GM13976 (cell line): Measurements from ENCODE around the gene CNTFR.

Source experiments
- DNase-seq: peaks from one replicate; pipeline ENCODE4 v3.0.0; 2012; ENCODE audit warnings: low spot score
- in situ Hi-C: fragments of 300-500 bp; cut with MboI; formaldehyde crosslinking; loops from one replicate; pipeline ENCODE4 v1.12.0; 2022; ENCODE audit warnings: low sequenced_read_pairs, mixed read lengths, inconsistent platforms; ENCODE audit not compliant: unreplicated experiment
- TF ChIP-seq, protein P1 (sequence below): IDR thresholded peaks from 2 replicates; pipeline ENCODE4 v1.5.1; 2012; ENCODE audit warnings: borderline replicate concordance, mild to moderate bottlenecking; ENCODE audit not compliant: insufficient read depth; ENCODE audit errors: extremely low read depth, missing control alignments, control extremely low read depth

CNTFR gene

DNA sequence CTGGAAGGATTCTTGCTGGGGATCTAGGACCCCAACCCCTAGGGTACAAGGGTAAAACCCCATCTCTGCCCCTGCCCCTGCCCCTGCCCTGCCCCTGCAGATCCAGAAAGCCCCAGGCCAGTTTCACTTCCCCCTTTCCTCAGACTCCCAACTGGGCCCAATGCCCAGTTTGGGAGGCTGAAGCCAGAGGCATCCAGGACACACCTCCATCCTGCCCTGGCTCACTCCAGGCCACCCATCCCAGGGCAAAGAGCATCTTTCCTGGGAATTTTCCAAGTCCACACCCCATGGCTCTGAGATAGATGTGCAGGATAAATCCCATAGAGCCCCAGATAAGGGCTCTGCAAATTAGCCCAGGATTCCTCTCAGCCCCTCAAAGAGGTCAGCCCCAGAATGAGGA lies 17.4 kb downstream of the CNTFR start:
- in situ Hi-C loops, result no loop called here
- DNase-seq, result no peak
- TF ChIP-seq, protein P1, sequence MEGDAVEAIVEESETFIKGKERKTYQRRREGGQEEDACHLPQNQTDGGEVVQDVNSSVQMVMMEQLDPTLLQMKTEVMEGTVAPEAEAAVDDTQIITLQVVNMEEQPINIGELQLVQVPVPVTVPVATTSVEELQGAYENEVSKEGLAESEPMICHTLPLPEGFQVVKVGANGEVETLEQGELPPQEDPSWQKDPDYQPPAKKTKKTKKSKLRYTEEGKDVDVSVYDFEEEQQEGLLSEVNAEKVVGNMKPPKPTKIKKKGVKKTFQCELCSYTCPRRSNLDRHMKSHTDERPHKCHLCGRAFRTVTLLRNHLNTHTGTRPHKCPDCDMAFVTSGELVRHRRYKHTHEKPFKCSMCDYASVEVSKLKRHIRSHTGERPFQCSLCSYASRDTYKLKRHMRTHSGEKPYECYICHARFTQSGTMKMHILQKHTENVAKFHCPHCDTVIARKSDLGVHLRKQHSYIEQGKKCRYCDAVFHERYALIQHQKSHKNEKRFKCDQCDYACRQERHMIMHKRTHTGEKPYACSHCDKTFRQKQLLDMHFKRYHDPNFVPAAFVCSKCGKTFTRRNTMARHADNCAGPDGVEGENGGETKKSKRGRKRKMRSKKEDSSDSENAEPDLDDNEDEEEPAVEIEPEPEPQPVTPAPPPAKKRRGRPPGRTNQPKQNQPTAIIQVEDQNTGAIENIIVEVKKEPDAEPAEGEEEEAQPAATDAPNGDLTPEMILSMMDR, result no peak

DNA sequence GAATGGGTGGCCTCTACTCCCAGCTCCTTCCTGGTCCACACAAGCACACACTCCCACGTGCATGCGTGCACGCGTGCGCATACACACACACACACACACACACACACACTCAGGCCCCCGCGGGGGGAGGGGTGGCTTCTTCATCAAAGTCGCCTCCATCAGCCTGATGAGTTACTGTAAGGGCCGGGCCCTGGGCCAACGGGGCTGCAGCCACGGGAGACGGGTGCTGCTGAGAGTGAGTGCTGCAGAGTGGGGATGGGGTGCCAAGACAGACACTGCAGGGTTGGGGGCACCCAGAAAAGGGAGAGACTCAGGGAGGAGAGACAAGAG lies 18.1 kb downstream of the CNTFR start:
- in situ Hi-C loops, result no loop called here
- no peak for DNase-seq
- TF ChIP-seq, protein P1, result no peak

DNA sequence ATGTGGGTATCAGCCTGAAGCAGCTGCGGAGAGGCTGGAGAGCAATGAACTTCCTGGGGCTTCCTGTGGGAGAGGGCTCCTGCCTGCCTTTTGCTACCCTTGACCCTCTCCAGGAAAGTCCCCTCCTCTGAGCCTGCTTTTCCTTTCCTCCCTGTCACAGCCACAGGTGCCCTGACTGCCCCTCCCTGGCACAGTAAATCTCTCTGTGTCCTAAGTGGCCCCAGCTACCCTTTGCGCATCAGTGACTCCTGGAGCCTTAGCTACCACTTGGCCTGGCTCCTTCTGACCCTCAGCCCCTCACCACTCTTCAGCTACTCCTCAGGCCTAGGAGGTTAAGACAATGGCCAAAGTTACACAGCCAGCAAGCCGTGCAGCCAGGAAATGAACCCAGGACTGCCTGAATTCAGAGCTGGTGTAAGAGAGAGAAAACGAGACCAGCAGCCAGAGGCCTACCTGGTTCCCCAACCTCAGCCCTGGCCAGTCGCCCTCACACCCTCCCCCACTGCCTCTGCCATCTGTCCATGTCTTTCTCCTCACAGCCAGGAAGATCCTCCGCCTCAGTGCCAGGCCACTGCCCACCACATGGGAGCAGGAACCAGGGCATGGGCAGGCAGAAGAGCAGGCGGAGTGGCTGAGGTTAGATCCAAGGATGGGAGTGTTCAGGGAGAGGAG lies 18.6 kb downstream of the CNTFR start:
- TF ChIP-seq, protein P1, result no peak
- in situ Hi-C loops, result no loop called here
- no peak for DNase-seq

DNA sequence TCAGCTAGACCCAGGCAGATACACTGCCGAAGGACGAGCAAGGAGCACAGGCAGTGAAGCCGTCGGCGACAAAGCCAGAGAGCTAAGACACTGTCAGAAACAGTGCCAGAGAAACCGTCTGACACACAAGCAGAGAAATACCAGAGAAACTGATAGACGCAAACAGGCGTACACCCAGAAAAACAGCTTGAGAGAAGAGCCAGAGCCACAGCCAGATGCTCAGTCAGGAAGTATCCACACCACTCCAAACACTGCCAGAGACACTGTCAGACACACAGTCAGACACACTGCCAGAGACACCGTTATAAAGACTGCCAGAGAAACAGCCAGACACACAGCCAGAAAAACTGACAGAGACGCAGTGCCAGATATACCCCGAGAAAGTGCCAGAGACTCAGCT lies 19.1 kb downstream of the CNTFR start:
- TF ChIP-seq, protein P1, result no peak
- no peak for DNase-seq
- in situ Hi-C loops, result no loop called here

DNA sequence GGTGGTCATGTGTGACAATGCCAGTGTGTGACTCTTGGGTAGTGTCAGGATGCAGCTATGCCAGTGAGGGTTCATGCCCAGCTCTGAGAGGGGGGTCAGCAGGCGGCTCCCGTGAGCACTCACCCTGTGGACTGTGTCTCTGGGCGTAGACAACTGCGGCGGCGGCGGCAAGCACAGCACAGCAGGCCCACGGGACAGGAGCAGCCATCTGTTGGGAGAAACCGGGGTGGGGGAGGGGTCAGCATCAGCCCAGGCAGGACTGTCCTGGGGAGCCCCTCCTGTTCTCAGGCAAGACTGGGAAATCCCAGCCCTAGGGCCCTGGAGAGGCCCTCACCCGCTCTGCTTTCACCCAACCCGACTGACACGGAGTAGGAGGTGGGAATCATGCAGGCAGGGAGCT lies 20.8 kb downstream of the CNTFR start:
- in situ Hi-C loops, result no loop called here
- no peak for DNase-seq
- TF ChIP-seq, protein P1, result no peak

DNA sequence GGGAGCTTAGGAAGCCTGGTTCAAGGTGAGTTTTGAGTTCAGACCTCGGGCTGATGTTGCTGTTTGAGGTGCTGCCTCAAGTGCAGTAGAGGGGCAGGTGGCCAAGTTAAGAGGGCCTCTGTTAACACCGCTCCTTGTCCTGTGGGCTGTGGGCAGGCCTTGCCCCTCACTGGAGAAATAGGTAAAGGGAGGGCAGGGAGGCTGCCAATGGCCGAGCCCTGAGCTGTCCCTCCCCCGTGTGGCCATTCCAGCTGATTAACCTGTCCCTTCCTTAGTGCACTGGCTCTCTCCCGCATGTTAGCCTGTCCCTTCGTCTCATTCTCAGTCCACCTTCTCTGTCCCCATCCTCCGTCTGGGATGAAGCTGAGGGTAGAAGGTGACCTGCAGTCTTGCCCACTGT lies 21.4 kb downstream of the CNTFR start:
- DNase-seq, result no peak
- TF ChIP-seq, protein P1, result no peak
- in situ Hi-C loops, result no loop called here
